ENCODE results near the gene OBP2A.

GRCh38 chr9:135531096-135531495, 14.8 kb upstream of the OBP2A start:
- TF ChIP-seq, protein P1, sequence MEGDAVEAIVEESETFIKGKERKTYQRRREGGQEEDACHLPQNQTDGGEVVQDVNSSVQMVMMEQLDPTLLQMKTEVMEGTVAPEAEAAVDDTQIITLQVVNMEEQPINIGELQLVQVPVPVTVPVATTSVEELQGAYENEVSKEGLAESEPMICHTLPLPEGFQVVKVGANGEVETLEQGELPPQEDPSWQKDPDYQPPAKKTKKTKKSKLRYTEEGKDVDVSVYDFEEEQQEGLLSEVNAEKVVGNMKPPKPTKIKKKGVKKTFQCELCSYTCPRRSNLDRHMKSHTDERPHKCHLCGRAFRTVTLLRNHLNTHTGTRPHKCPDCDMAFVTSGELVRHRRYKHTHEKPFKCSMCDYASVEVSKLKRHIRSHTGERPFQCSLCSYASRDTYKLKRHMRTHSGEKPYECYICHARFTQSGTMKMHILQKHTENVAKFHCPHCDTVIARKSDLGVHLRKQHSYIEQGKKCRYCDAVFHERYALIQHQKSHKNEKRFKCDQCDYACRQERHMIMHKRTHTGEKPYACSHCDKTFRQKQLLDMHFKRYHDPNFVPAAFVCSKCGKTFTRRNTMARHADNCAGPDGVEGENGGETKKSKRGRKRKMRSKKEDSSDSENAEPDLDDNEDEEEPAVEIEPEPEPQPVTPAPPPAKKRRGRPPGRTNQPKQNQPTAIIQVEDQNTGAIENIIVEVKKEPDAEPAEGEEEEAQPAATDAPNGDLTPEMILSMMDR (IDR thresholded peaks at IDR 0.05; ENCODE audit: low read length): no peak
- TF ChIP-seq EZH2 (IDR thresholded peaks at IDR 0.05; ENCODE audit: borderline replicate concordance, low read length): no peak

Data from OCI-LY1 (cell line).